ENCODE results near the gene NCK2.

DNA sequence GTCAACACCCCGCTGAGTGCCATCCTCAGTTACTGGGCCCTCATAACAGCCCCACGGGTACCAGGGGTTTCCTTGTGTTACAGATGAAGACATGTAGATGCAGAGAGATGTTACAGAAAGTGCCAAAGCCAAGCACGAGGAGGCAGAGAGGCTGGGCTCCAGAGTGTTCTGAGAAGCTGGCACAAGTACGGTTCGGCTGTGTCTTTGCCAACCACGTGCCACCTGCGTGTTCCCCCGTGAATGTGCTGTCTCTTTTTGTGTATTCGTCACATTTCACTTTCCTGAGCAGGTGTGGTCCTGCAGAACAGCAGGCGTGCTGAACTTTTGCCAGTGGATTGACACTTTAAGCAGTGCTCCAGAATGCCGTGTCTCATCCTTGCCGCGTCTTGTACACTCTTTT is 124.6 kb downstream of the NCK2 start:
- TF ChIP-seq, protein P1, sequence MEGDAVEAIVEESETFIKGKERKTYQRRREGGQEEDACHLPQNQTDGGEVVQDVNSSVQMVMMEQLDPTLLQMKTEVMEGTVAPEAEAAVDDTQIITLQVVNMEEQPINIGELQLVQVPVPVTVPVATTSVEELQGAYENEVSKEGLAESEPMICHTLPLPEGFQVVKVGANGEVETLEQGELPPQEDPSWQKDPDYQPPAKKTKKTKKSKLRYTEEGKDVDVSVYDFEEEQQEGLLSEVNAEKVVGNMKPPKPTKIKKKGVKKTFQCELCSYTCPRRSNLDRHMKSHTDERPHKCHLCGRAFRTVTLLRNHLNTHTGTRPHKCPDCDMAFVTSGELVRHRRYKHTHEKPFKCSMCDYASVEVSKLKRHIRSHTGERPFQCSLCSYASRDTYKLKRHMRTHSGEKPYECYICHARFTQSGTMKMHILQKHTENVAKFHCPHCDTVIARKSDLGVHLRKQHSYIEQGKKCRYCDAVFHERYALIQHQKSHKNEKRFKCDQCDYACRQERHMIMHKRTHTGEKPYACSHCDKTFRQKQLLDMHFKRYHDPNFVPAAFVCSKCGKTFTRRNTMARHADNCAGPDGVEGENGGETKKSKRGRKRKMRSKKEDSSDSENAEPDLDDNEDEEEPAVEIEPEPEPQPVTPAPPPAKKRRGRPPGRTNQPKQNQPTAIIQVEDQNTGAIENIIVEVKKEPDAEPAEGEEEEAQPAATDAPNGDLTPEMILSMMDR (IDR thresholded peaks at IDR 0.05) = no peak
- no peak for TF ChIP-seq POLR2A (IDR thresholded peaks at IDR 0.05)
